WERI-Rb-1 (cell line): ENCODE results near the gene TMEM132C.

ENCODE experiments used
- DNase-seq: peaks from one replicate; pipeline ENCODE4 v3.0.0-alpha.2; 2020
- H3K27ac ChIP-seq: fragments of 250-450 bp; sonication (Bioruptor Pico); 2 replicates; pipeline ENCODE4 v1.5.1; 2020; ENCODE audit warnings: mild to moderate bottlenecking, moderate library complexity
- H3K27me3 ChIP-seq: fragments of 250-450 bp; sonication (Bioruptor Pico); 2 replicates; pipeline ENCODE4 v1.5.1; 2021; ENCODE audit warnings: mild to moderate bottlenecking, low read depth, moderate library complexity; ENCODE audit not compliant: insufficient read depth, severe bottlenecking
- H3K36me3 ChIP-seq: fragments of 250-450 bp; sonication (Bioruptor Pico); 2 replicates; pipeline ENCODE4 v1.5.1; 2020; ENCODE audit warnings: mild to moderate bottlenecking, moderate library complexity
- H3K4me3 ChIP-seq: 2 replicates; pipeline ENCODE4 v1.5.1; 2011; ENCODE audit warnings: low read depth, mild to moderate bottlenecking, control low read depth, low read length
- H3K9me3 ChIP-seq: fragments of 250-450 bp; sonication (Bioruptor Pico); 2 replicates; pipeline ENCODE4 v1.5.1; 2021; ENCODE audit warnings: mild to moderate bottlenecking, moderate library complexity; ENCODE audit not compliant: severe bottlenecking
- CTCF ChIP-seq: IDR thresholded peaks from 2 replicates; pipeline ENCODE4 v1.5.1; 2011; ENCODE audit warnings: low read depth, mild to moderate bottlenecking, control low read depth, inconsistent platforms, low read length

The TMEM132C gene

GRCh38 chr12:128313931-128314330 lies 47.0 kb downstream of the TMEM132C start:
- no peak overlapping the region for H3K4me3 ChIP-seq
- no peaks in the 10 kb centered on the region for H3K36me3 ChIP-seq
- DNase-seq = no peak
- no peak for TF ChIP-seq CTCF
- H3K27me3 ChIP-seq = no peaks in the 10 kb centered on the region
- no peak overlapping the region for H3K27ac ChIP-seq
- H3K9me3 ChIP-seq = no peaks in the 10 kb centered on the region

GRCh38 chr12:128314611-128315010 lies 47.6 kb downstream of the TMEM132C start:
- Histone ChIP-seq H3K27ac (no peak overlapping the region), H3K36me3 (no peaks in the 10 kb centered on the region), H3K4me3 (no peak overlapping the region), H3K27me3 (no peaks in the 10 kb centered on the region), H3K9me3 (no peaks in the 10 kb centered on the region)
- DNase-seq = no peak
- TF ChIP-seq CTCF = no peak

- Histone ChIP-seq H3K36me3 (no peaks in the 10 kb centered on the region), H3K27ac (no peak overlapping the region), H3K9me3 (no peaks in the 10 kb centered on the region), H3K27me3 (no peaks in the 10 kb centered on the region), H3K4me3 (no peak overlapping the region)
- DNase-seq = no peak
- no peak for TF ChIP-seq CTCF
Observed at GRCh38 chr12:128316078-128316477, 49.1 kb downstream of the TMEM132C start.

- peaks cover 4% of the 10 kb centered on the region for H3K9me3 ChIP-seq
- no peaks in the 10 kb centered on the region for H3K27me3 ChIP-seq
- no peak for DNase-seq
- TF ChIP-seq CTCF = no peak
- H3K27ac ChIP-seq = no peak overlapping the region
- no peaks in the 10 kb centered on the region for H3K36me3 ChIP-seq
- no peak overlapping the region for H3K4me3 ChIP-seq
Observed at GRCh38 chr12:128316973-128317526, 50.1 kb downstream of the TMEM132C start.

- DNase-seq = no peak
- no peaks in the 10 kb centered on the region for H3K36me3 ChIP-seq
- TF ChIP-seq CTCF = no peak
- no peak overlapping the region for H3K4me3 ChIP-seq
- peaks cover 6% of the 10 kb centered on the region for H3K9me3 ChIP-seq
- H3K27me3 ChIP-seq = no peaks in the 10 kb centered on the region
- H3K27ac ChIP-seq = no peak overlapping the region
Observed at GRCh38 chr12:128318341-128318740, 51.4 kb downstream of the TMEM132C start.

GRCh38 chr12:128318946-128319345 lies 52.0 kb downstream of the TMEM132C start:
- DNase-seq = no peak

More at GRCh38 chr12:128318946-128319345, 52.0 kb downstream of the TMEM132C start:
- Histone ChIP-seq H3K4me3 (no peak overlapping the region), H3K36me3 (no peaks in the 10 kb centered on the region), H3K9me3 (peaks cover 6% of the 10 kb centered on the region), H3K27ac (no peak overlapping the region), H3K27me3 (no peaks in the 10 kb centered on the region)
- no peak for TF ChIP-seq CTCF
